Gastroesophageal sphincter (tissue), 3 donors: ENCODE data around the gene SKIL.

ENCODE experiments used
- CTCF ChIP-seq, 4 experiments: fragments of 200-600 bp in 2 of 4; fragments of 450-650 bp in 2 of 4; sonication (generic) in 1 of 4; IDR thresholded peaks; one replicate each; pipeline ENCODE4 v1.5.1; 2017 to 2019; ENCODE audit warnings: antibody characterized with exemption in 4 of 4, mild to moderate bottlenecking in 2 of 4, moderate library complexity in 2 of 4
- EP300 ChIP-seq: sonication (generic); formaldehyde crosslinking; IDR thresholded peaks from one replicate; pipeline ENCODE4 v1.6.1; 2017; ENCODE audit warnings: antibody characterized with exemption, mild to moderate bottlenecking
- POLR2A ChIP-seq, 2 donors: fragments of 450-650 bp; IDR thresholded peaks; one replicate each; pipeline ENCODE4 v1.6.1; 2017; ENCODE audit warnings: antibody characterized with exemption in 2 of 2, mild to moderate bottlenecking in 2 of 2, moderate library complexity in 1 of 2
- POLR2AphosphoS5 ChIP-seq: sonication (generic); formaldehyde crosslinking; IDR thresholded peaks from one replicate; pipeline ENCODE4 v1.6.1; 2017; ENCODE audit warnings: antibody characterized with exemption

GRCh38 chr3:170391108-170391507 lies 33.6 kb downstream of the SKIL start:
- TF ChIP-seq POLR2A (IDR thresholded peaks at IDR 0.05) (no peak), CTCF (IDR thresholded peaks at IDR 0.05) (no peak), POLR2AphosphoS5 (no peak), EP300 (no peak)
